K562 (cell line): ENCODE data around the gene VDAC1. TPM values are rescaled to one million over a fixed set of nuclear protein-coding genes. Genes with fewer than 3 reads are reported as not detected.

Source experiments
- ATF6 ChIP-seq: sonication (generic); formaldehyde crosslinking; IDR thresholded peaks from 2 replicates; pipeline ENCODE4 v1.4.0; 2020; ENCODE audit warnings: mild to moderate bottlenecking, missing genetic modification reagents
- BRD9 ChIP-seq: fragments of 450-650 bp; IDR thresholded peaks from 2 replicates; pipeline ENCODE4 v1.6.1; 2018; ENCODE audit warnings: low read depth; ENCODE audit not compliant: partially characterized antibody
- ESRRA ChIP-seq: fragments of 450-650 bp; IDR thresholded peaks from 2 replicates; pipeline ENCODE4 v1.6.1; 2014; ENCODE audit warnings: low read depth, mild to moderate bottlenecking, moderate library complexity, borderline replicate concordance
- ETV5 ChIP-seq: sonication (generic); formaldehyde crosslinking; IDR thresholded peaks from 2 replicates; pipeline ENCODE4 v1.4.0; 2020; ENCODE audit warnings: low read depth, mild to moderate bottlenecking, missing genetic modification reagents
- HDAC2 ChIP-seq: fragments of 450-650 bp; IDR thresholded peaks from 2 replicates; pipeline ENCODE4 v1.6.1; 2016; ENCODE audit warnings: mild to moderate bottlenecking
- HLTF ChIP-seq: fragments of 450-650 bp; IDR thresholded peaks from 2 replicates; pipeline ENCODE4 v1.6.1; 2016
- KDM2B ChIP-seq: fragments of 250-450 bp; sonication (Bioruptor Pico); IDR thresholded peaks from 2 replicates; pipeline ENCODE4 v1.8.0; 2021; ENCODE audit warnings: mild to moderate bottlenecking, moderate library complexity
- LCOR ChIP-seq: sonication (generic); formaldehyde crosslinking; IDR thresholded peaks from 2 replicates; pipeline ENCODE4 v1.8.0; 2022; ENCODE audit warnings: mild to moderate bottlenecking, missing genetic modification reagents
- MTA1 ChIP-seq: fragments of 450-650 bp; IDR thresholded peaks from 2 replicates; pipeline ENCODE4 v1.6.1; 2017; ENCODE audit warnings: borderline replicate concordance
- NONO ChIP-seq, 2 experiments: fragments of 200-400 bp in 1 of 2; fragments of 450-650 bp in 1 of 2; formaldehyde crosslinking in 1 of 2; IDR thresholded peaks; 2 replicates each; pipeline ENCODE4 v1.6.1; 2017; ENCODE audit warnings: low read depth in 2 of 2, mild to moderate bottlenecking in 2 of 2, moderate library complexity in 2 of 2, low read length in 1 of 2
- PATZ1 ChIP-seq: fragments of 250-450 bp; sonication (Bioruptor Pico); IDR thresholded peaks from 2 replicates; pipeline ENCODE4 v1.5.0; 2020; ENCODE audit warnings: mild to moderate bottlenecking, borderline replicate concordance
- SIN3A ChIP-seq, 2 experiments: fragments of 150-350 bp in 1 of 2; IDR thresholded peaks; 2 replicates each; pipeline ENCODE4 v1.6.1; 2011 to 2016; ENCODE audit warnings: borderline replicate concordance in 2 of 2, low read depth in 2 of 2, low read length in 2 of 2, mild to moderate bottlenecking in 2 of 2, moderate library complexity in 2 of 2; ENCODE audit not compliant: control insufficient read depth in 1 of 2
- SMAD1 ChIP-seq: fragments of 150-350 bp; IDR thresholded peaks from 2 replicates; pipeline ENCODE4 v1.6.1; 2014; ENCODE audit warnings: low read length, low read depth; ENCODE audit not compliant: partially characterized antibody
- SOX6 ChIP-seq: fragments of 450-650 bp; IDR thresholded peaks from 2 replicates; pipeline ENCODE4 v1.6.1; 2014; ENCODE audit warnings: mild to moderate bottlenecking
- THRA ChIP-seq: fragments of 450-650 bp; IDR thresholded peaks from 2 replicates; pipeline ENCODE4 v1.6.1; 2017; ENCODE audit warnings: mild to moderate bottlenecking, moderate library complexity
- THRAP3 ChIP-seq: fragments of 450-650 bp; IDR thresholded peaks from 2 replicates; pipeline ENCODE4 v1.6.1; 2016; ENCODE audit warnings: mild to moderate bottlenecking, inconsistent platforms, borderline replicate concordance
- TRIM28 ChIP-seq: fragments of 450-650 bp; IDR thresholded peaks from 2 replicates; pipeline ENCODE4 v1.6.1; 2017
- WHSC1 ChIP-seq: IDR thresholded peaks from one replicate; pipeline ENCODE4 v1.6.1; 2012; ENCODE audit warnings: low read length, control low read depth, inconsistent platforms
- ZBED1 ChIP-seq: IDR thresholded peaks from 2 replicates; pipeline ENCODE4 v1.6.1; 2014
- ZBTB33 ChIP-seq: sonication (generic); formaldehyde crosslinking; IDR thresholded peaks from 2 replicates; pipeline ENCODE4 v1.8.1; 2023; ENCODE audit warnings: mild to moderate bottlenecking, missing genetic modification reagents
- ZNF133 ChIP-seq: fragments of 250-450 bp; sonication (Bioruptor Pico); IDR thresholded peaks from 2 replicates; pipeline ENCODE4 v1.4.0; 2020; ENCODE audit warnings: mild to moderate bottlenecking
- ZNF316 ChIP-seq: fragments of 450-650 bp; IDR thresholded peaks from 2 replicates; pipeline ENCODE4 v1.6.1; 2016
- polyA plus RNA-seq, 8 experiments: library from polyadenylated mRNA; depleted of rRNA in 4 of 8; stranded (reverse) in 5 of 8; unstranded in 3 of 8; fragments of >200 nt; fragmentation: Nextera tagmentation in 2 of 8; fragmentation: Illumina TruSeq in 1 of 8; extraction: Ambion mirVana in 2 of 8; extraction: Trizol in 1 of 8; gene quantifications; 2 replicates each; pipeline versions ENCODE4 v1.2.1 to v1.2.3, GENCODE V29; 2011 to 2014; ENCODE audit warnings: inconsistent platforms in 1 of 8, missing spikeins in 1 of 8
- total RNA-seq, 7 experiments: library from RNA; depleted of rRNA in 6 of 7; stranded (reverse); fragments of >200 nt in 6 of 7; fragmentation: Illumina TruSeq in 2 of 7; extraction: Trizol in 2 of 7; gene quantifications; 2 replicates each; pipeline versions ENCODE4 v1.2.1 to v1.2.3, GENCODE V29; 2011 to 2021; ENCODE audit warnings: low replicate concordance in 1 of 7

The VDAC1 gene
- total and polyA plus RNA-seq, 9 of the 15 experiments (the other 6 are each of a cell fraction or from before 2014, with no cell fraction given), result 168 to 366 (median 293) TPM

GRCh38 chr5:133939668-133940067 is 65.1 kb downstream of the VDAC1 start (continued):
- TF ChIP-seq ATF6 (CRISPR knock-in tag) (no peak), KDM2B (CRISPR knock-in tag) (no peak), WHSC1 (no peak), THRA (no peak), BRD9 (peak; percentile 34), THRAP3 (no peak), SMAD1 (no peak), HLTF (no peak), ZBED1 (no peak), NONO (IDR thresholded peaks at IDR 0.05; ENCODE audit: low read depth in 2 of 2, low read length in 1 of 2) (no peak), ESRRA (peak; percentile 27; the same call in 1 of the 2 replicates), ETV5 (CRISPR knock-in tag) (no peak), MTA1 (peak; percentile 70; the same call in 1 of the 2 replicates), ZNF316 (no peak), SIN3A (IDR thresholded peaks at IDR 0.05; ENCODE audit: borderline replicate concordance in 2 of 2, control insufficient read depth in 1 of 2, low read depth in 2 of 2, low read length in 2 of 2) (no peak), SOX6 (0 out of 2 replicates have a peak, but pooled peaks have one; percentile 50), PATZ1 (CRISPR knock-in tag) (no peak), TRIM28 (no peak), HDAC2 (no peak), LCOR (CRISPR knock-in tag) (no peak), ZBTB33 (peak; percentile 54; the same call in 1 of the 2 replicates), ZNF133 (no peak)
